Astrocyte (in vitro differentiated cells and primary cell): ENCODE results near the gene PCDHB12. TPM values are rescaled to one million over a fixed set of nuclear protein-coding genes. Genes with fewer than 3 reads are reported as not detected.
"Not testable (repeated sequence)": the region's sequence is repeated elsewhere in the genome, so short reads cannot be mapped to it uniquely, and the experiment has no call there.

Experiments used
- DNase-seq: peaks from one replicate; pipeline ENCODE4 v3.0.0-alpha.2; 2010; ENCODE audit warnings: low read depth
- FAIRE-seq: peaks from 2 replicates; lab custom pipeline; 2011; peaks lifted over from hg19 to GRCh38; lab: Jason Lieb, UNC
- H2AFZ ChIP-seq: 2 replicates; pipeline ENCODE4 v1.6.0; 2012; ENCODE audit warnings: low read depth, low read length, inconsistent platforms
- H3K27ac ChIP-seq: 2 replicates; pipeline ENCODE4 v1.5.1; 2011; ENCODE audit warnings: low read depth, low read length, inconsistent platforms
- H3K27me3 ChIP-seq: 2 replicates; pipeline ENCODE4 v1.6.0; 2011; ENCODE audit warnings: low read length, inconsistent platforms; ENCODE audit not compliant: insufficient read depth
- H3K36me3 ChIP-seq: 2 replicates; pipeline ENCODE4 v1.5.1; 2011; ENCODE audit warnings: low read length, inconsistent platforms; ENCODE audit not compliant: insufficient read depth
- H3K4me1 ChIP-seq: 2 replicates; pipeline ENCODE4 v1.5.1; 2011; ENCODE audit warnings: low read length, inconsistent platforms; ENCODE audit not compliant: insufficient read depth
- H3K4me2 ChIP-seq: 2 replicates; pipeline ENCODE4 v1.6.0; 2012; ENCODE audit warnings: low read length, inconsistent platforms
- H3K4me3 ChIP-seq: 2 replicates; pipeline ENCODE4 v1.5.1; 2011; ENCODE audit warnings: low read depth, mild to moderate bottlenecking, low read length, inconsistent platforms; ENCODE audit not compliant: insufficient read depth
- H3K79me2 ChIP-seq: 2 replicates; pipeline ENCODE4 v1.6.0; 2012; ENCODE audit warnings: mild to moderate bottlenecking, low read length, inconsistent platforms; ENCODE audit not compliant: insufficient read depth
- H3K9ac ChIP-seq: 2 replicates; pipeline ENCODE4 v1.6.0; 2012; ENCODE audit warnings: mild to moderate bottlenecking, low read length, inconsistent platforms
- H3K9me3 ChIP-seq: 2 replicates; pipeline ENCODE4 v1.5.1; 2012; ENCODE audit warnings: low read depth, mild to moderate bottlenecking, low read length, inconsistent platforms; ENCODE audit not compliant: insufficient read depth
- H4K20me1 ChIP-seq: 2 replicates; pipeline ENCODE4 v1.6.0; 2012; ENCODE audit warnings: low read length, inconsistent platforms; ENCODE audit not compliant: insufficient read depth
- H3K27ac Mint-ChIP-seq: one replicate; pipeline ENCODE4 v1.8.0; 2021; ENCODE audit warnings: mild to moderate bottlenecking, mixed read lengths; ENCODE audit not compliant: unreplicated experiment
- H3K27me3 Mint-ChIP-seq: one replicate; pipeline ENCODE4 v1.8.0; 2021; ENCODE audit warnings: low read depth, mixed read lengths; ENCODE audit not compliant: unreplicated experiment
- H3K36me3 Mint-ChIP-seq: one replicate; pipeline ENCODE4 v1.8.0; 2021; ENCODE audit warnings: low read depth, mixed read lengths; ENCODE audit not compliant: unreplicated experiment
- H3K4me1 Mint-ChIP-seq: one replicate; pipeline ENCODE4 v1.8.0; 2021; ENCODE audit warnings: low read depth, mixed read lengths; ENCODE audit not compliant: unreplicated experiment
- H3K4me3 Mint-ChIP-seq: one replicate; pipeline ENCODE4 v1.8.0; 2021; ENCODE audit warnings: mild to moderate bottlenecking, moderate library complexity, mixed read lengths; ENCODE audit not compliant: unreplicated experiment
- H3K9me3 Mint-ChIP-seq: one replicate; pipeline ENCODE4 v1.8.0; 2021; ENCODE audit warnings: mild to moderate bottlenecking, mixed read lengths; ENCODE audit not compliant: unreplicated experiment
- EZH2 ChIP-seq: IDR thresholded peaks from 2 replicates; pipeline ENCODE4 v1.6.1; 2012; ENCODE audit warnings: mild to moderate bottlenecking, low read length, inconsistent platforms; ENCODE audit not compliant: insufficient read depth
- total RNA-seq: library from RNA; stranded (reverse); gene quantifications from 2 replicates; pipeline ENCODE4 v1.2.1, GENCODE V29; 2021
- TF ChIP-seq, protein P1 (sequence below): IDR thresholded peaks from 2 replicates; pipeline ENCODE4 v1.5.1; 2011; ENCODE audit warnings: low read depth, mild to moderate bottlenecking, inconsistent platforms, low read length, moderate library complexity; ENCODE audit not compliant: insufficient read depth

The PCDHB12 gene
- total RNA-seq, 1 donor from 2014 or later, result 1.2 TPM

DNA sequence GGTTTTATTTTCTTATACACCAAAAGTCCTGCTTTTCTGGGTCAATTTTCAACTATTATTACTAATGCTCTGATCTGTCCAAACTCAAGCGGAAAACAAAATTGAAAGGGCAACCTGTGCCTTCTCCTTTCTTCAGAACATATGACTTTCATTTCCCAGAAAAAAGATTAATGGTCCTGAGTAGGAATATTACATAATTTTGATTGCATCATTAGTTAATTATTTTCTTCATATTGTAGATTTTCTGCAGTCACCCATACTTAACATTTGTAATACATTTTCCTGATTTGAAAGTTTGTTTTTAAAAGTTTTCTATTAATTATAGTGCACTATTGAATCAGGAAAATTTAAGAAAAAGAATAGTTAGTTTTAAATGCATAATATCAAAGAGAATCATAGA is 32.6 kb upstream of the PCDHB12 start:
- Histone ChIP-seq H3K4me3 (no peak overlapping the region), H3K9me3 (peaks cover 19% of the 10 kb centered on the region), H3K27me3 (no peaks in the 10 kb centered on the region), H3K27ac (no peak overlapping the region), H2AFZ (no peak overlapping the region), H3K79me2 (no peaks in the 10 kb centered on the region), H3K4me1 (no peaks in the 10 kb centered on the region), H4K20me1 (no peaks in the 10 kb centered on the region), H3K9ac (no peak overlapping the region), H3K4me2 (no peak overlapping the region), H3K36me3 (no peaks in the 10 kb centered on the region)
- H3K4me3 Mint-ChIP-seq, result no peak overlapping the region
- TF ChIP-seq EZH2, result no peak
- TF ChIP-seq, protein P1, sequence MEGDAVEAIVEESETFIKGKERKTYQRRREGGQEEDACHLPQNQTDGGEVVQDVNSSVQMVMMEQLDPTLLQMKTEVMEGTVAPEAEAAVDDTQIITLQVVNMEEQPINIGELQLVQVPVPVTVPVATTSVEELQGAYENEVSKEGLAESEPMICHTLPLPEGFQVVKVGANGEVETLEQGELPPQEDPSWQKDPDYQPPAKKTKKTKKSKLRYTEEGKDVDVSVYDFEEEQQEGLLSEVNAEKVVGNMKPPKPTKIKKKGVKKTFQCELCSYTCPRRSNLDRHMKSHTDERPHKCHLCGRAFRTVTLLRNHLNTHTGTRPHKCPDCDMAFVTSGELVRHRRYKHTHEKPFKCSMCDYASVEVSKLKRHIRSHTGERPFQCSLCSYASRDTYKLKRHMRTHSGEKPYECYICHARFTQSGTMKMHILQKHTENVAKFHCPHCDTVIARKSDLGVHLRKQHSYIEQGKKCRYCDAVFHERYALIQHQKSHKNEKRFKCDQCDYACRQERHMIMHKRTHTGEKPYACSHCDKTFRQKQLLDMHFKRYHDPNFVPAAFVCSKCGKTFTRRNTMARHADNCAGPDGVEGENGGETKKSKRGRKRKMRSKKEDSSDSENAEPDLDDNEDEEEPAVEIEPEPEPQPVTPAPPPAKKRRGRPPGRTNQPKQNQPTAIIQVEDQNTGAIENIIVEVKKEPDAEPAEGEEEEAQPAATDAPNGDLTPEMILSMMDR, result no peak
- FAIRE-seq (no peak), DNase-seq (no peak)
- H3K27me3 Mint-ChIP-seq, result no peaks in the 10 kb centered on the region
- H3K4me1 Mint-ChIP-seq, result no peaks in the 10 kb centered on the region
- peaks cover 4% of the 10 kb centered on the region for H3K36me3 Mint-ChIP-seq
- H3K27ac Mint-ChIP-seq, result no peak overlapping the region
- peaks cover 15% of the 10 kb centered on the region for H3K9me3 Mint-ChIP-seq

GRCh38 chr5:141177577-141178191 is 30.8 kb upstream of the PCDHB12 start, which contains the start of gene PCDHB8:
Gene PCDHB8, plus strand, starts transcription at chr5:141177790. Its CDS starts 245 bp downstream, at chr5:141178035.
- H3K4me3 Mint-ChIP-seq, H3K4me3 ChIP-seq, H3K27me3 ChIP-seq, H3K4me1 ChIP-seq, DNase-seq, H3K36me3 Mint-ChIP-seq, H3K27ac Mint-ChIP-seq, FAIRE-seq, H3K4me2 ChIP-seq, H3K27me3 Mint-ChIP-seq, H3K27ac ChIP-seq, H4K20me1 ChIP-seq, H3K9ac ChIP-seq, H3K4me1 Mint-ChIP-seq, H2AFZ ChIP-seq, H3K36me3 ChIP-seq, H3K79me2 ChIP-seq: not testable (repeated sequence)
- H3K9me3 ChIP-seq, result peaks cover 19% of the 10 kb centered on the region
- peaks cover 17% of the 10 kb centered on the region for H3K9me3 Mint-ChIP-seq

GRCh38 chr5:141179371-141179770 is 29.1 kb upstream of the PCDHB12 start:
- not testable (repeated sequence) for H3K27me3 Mint-ChIP-seq, H3K4me3 Mint-ChIP-seq, FAIRE-seq, H3K27ac ChIP-seq, H3K4me3 ChIP-seq, H3K27ac Mint-ChIP-seq, H3K79me2 ChIP-seq, H4K20me1 ChIP-seq, H2AFZ ChIP-seq, H3K4me1 Mint-ChIP-seq, H3K27me3 ChIP-seq, H3K4me1 ChIP-seq, H3K36me3 ChIP-seq, H3K4me2 ChIP-seq, H3K9ac ChIP-seq, DNase-seq
- Mint-ChIP-seq H3K36me3 (peaks cover 10% of the 10 kb centered on the region), H3K9me3 (peaks cover 13% of the 10 kb centered on the region)
- peaks cover 20% of the 10 kb centered on the region for H3K9me3 ChIP-seq

- not testable (repeated sequence) for H3K9ac ChIP-seq, H3K27ac ChIP-seq, H3K4me1 Mint-ChIP-seq, DNase-seq, H3K4me2 ChIP-seq, H2AFZ ChIP-seq, H4K20me1 ChIP-seq, H3K27me3 ChIP-seq, H3K4me3 Mint-ChIP-seq, H3K27me3 Mint-ChIP-seq, H3K79me2 ChIP-seq, H3K4me3 ChIP-seq, H3K4me1 ChIP-seq, FAIRE-seq, H3K27ac Mint-ChIP-seq, H3K36me3 ChIP-seq
- H3K9me3 ChIP-seq, result peaks cover 17% of the 10 kb centered on the region
- H3K9me3 Mint-ChIP-seq, result peaks cover 11% of the 10 kb centered on the region
- H3K36me3 Mint-ChIP-seq, result peaks cover 13% of the 10 kb centered on the region
These were observed 28.6 kb upstream of the PCDHB12 start for GRCh38 chr5:141179876-141180275.
